Uterus (tissue), 2 donors: Measurements from ENCODE around the gene AXIN1.

Experiments
- POLR2A ChIP-seq, 2 donors: fragments of 450-650 bp; IDR thresholded peaks; one replicate each; pipeline ENCODE4 v1.6.1; 2016; ENCODE audit warnings: antibody characterized with exemption in 2 of 2, mild to moderate bottlenecking in 1 of 2, moderate library complexity in 1 of 2
- TF ChIP-seq, protein P1 (sequence below), 4 experiments: fragments of 200-600 bp in 2 of 4; fragments of 450-650 bp in 2 of 4; sonication (generic) in 2 of 4; IDR thresholded peaks; one replicate each; pipeline ENCODE4 v1.5.1; 2016 to 2019; ENCODE audit warnings: antibody characterized with exemption in 4 of 4, mild to moderate bottlenecking in 2 of 4, moderate library complexity in 1 of 4

DNA sequence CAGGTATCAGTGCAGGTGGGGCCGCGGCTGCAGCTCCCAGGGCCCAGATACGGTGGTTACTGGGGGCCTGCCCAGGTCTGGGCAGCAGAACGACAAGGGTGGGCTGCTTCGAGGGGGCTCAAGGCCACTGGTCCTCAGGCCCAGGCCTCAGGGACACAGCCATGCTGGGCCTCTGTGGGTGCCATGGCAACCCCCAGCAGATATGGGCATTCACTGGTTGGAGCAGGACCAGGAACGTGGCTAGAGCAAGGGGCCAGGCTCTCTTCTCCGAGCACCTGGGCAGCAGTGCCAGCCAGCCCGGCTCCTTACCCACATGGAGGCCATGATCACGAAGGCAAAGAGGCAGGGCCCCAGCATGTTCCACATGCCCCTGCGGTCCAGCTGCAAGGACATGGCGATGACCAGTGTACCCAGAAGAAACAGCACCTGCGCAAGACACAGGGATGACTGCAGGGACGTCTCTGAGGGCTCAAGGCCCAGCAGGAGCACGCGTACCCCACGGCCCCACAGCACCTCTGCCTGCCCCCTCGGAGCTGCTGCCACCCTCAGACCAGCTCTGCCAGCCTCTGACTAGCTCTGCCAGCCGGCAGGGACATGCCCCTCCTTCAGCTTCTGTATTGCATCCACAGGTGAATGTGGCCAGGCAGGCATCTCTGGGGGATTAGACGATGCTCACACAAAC is 19.9 kb upstream of the AXIN1 start:
- TF ChIP-seq, protein P1, sequence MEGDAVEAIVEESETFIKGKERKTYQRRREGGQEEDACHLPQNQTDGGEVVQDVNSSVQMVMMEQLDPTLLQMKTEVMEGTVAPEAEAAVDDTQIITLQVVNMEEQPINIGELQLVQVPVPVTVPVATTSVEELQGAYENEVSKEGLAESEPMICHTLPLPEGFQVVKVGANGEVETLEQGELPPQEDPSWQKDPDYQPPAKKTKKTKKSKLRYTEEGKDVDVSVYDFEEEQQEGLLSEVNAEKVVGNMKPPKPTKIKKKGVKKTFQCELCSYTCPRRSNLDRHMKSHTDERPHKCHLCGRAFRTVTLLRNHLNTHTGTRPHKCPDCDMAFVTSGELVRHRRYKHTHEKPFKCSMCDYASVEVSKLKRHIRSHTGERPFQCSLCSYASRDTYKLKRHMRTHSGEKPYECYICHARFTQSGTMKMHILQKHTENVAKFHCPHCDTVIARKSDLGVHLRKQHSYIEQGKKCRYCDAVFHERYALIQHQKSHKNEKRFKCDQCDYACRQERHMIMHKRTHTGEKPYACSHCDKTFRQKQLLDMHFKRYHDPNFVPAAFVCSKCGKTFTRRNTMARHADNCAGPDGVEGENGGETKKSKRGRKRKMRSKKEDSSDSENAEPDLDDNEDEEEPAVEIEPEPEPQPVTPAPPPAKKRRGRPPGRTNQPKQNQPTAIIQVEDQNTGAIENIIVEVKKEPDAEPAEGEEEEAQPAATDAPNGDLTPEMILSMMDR (IDR thresholded peaks at IDR 0.05) = no peak
- no peak for TF ChIP-seq POLR2A (IDR thresholded peaks at IDR 0.05)
